Stimulated activated CD4-positive, alpha-beta T cell treated with anti-CD3 and anti-CD28 coated beads, Interleukin-15, amount 100 ng/mL, for 1 hour (primary cell): Measurements from ENCODE around the gene ARMC5.
"Not testable (repeated sequence)": the region's sequence is repeated elsewhere in the genome, so short reads cannot be mapped to it uniquely, and the experiment has no call there.

Source experiments
- DNase-seq, 2 donors: peaks; one replicate each; pipeline ENCODE4 v3.0.0-alpha.2; 2020; ENCODE audit warnings: low read depth in 1 of 2, low spot score in 1 of 2

ARMC5 gene

DNA sequence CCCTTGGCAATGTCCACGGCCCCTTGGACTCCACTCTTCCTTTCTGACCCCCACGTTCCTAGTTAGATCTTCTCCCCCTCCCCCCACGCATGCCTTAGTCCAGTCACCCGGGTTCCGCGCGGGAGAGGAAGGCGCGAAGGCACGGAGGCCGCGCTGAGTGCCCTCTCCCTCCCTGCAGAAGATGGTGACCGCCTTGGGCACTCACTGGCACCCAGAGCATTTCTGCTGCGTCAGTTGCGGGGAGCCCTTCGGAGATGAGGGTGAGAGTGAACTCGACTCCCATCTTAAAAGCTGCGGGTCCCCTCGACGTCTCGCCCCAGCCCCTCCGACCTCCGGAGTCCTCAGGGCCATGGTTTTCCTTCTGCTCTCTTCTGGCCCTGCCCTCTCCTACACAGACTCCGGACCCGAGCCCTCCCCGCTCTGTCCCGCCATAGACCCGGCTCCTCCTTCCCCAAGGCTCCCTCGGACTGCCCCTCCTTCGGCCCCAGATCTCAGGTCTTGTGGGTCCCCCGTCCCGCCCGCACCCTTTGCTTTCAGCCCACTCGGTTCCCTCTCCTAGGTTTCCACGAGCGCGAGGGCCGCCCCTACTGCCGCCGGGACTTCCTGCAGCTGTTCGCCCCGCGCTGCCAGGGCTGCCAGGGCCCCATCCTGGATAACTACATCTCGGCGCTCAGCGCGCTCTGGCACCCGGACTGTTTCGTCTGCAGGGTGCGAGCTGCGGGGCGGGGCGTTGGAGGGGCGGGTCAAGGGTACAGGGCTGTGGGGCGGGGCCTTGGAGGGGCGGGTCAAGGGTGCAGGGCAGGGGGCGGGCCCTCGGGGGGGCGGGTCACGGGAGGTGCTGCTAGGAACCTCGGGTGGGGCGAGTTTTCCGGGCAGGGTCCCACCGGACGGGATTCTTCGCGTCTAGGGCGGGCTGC lies 17.3 kb downstream of the ARMC5 start:
- peak; percentile 77 to 84 for DNase-seq

DNA sequence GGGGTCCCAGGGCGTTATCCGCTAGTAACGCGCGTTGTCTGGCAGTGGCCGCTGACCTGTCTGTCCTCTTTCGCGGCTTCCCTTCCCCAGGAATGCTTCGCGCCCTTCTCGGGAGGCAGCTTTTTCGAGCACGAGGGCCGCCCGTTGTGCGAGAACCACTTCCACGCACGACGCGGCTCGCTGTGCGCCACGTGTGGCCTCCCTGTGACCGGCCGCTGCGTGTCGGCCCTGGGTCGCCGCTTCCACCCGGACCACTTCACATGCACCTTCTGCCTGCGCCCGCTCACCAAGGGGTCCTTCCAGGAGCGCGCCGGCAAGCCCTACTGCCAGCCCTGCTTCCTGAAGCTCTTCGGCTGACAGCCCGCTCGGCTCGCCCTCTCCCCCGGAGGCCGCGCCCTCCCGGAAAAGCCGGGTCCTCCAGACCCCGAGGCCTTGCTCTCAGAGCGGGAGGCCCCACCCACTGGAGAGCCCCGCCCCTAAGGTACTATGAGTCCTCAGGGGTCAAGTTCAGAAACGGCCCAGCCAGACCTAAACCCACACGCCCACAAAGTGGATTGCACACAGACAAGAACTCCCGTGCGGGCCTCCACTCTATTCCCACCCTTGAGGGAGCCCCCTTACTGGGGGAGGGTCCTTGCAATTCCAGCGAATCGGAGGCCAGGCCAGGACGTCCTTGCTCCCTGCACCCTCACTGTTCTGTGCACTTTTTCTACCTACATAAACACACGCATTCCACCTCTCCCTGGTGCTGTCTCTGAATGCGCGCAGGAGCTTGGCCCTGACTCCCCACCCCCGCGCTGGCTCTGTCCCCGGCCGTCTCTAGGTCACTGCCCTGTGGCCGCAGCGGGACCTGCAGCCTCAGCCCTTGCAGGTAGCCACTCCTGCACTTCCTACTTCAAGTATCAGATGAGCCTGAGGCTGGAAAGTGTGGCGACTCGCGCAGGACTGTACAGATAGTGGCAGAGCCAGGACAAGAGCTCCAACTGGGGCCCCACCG lies 18.2 kb downstream of the ARMC5 start:
- no peak for DNase-seq

DNA sequence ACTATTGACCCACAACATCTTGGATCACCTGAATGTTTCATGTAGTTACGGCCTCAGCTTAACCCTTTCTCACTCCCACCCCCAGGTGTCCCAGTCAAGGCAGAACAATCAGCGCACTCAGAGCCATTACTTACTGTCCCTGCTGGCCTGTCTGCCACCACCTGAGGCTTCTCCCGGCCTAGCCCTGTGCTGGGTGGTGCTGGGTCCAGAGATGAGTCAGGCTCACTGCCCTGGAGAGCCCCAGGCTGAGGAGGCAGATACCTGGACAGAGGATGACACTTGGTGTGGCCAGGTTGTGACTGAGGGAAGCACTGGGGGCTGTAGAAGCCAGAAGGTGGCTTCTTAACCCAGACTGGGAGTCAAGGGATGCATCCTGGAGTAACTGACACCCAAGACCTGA lies 19.7 kb downstream of the ARMC5 start:
- no peak for DNase-seq

DNA sequence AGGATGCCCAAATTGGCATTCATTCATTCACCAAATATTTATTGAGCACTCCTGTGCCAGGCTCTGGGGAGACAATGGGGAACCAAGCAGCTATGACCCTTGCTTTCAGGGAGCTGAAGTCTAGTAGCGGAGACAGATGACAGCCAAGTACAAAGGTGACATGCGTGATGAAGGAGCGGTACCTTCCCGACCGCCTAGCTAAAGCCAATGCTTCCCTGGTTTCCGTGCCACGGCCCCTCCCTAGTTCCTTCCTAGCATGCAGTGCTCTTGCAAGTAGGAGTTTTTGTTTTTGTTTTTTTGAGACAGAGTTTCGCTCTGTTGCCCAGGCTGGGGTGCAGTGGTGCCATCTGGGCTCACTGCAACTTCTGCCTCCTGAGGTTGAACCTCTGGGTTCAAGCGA lies 20.4 kb downstream of the ARMC5 start:
- no peak for DNase-seq

DNA sequence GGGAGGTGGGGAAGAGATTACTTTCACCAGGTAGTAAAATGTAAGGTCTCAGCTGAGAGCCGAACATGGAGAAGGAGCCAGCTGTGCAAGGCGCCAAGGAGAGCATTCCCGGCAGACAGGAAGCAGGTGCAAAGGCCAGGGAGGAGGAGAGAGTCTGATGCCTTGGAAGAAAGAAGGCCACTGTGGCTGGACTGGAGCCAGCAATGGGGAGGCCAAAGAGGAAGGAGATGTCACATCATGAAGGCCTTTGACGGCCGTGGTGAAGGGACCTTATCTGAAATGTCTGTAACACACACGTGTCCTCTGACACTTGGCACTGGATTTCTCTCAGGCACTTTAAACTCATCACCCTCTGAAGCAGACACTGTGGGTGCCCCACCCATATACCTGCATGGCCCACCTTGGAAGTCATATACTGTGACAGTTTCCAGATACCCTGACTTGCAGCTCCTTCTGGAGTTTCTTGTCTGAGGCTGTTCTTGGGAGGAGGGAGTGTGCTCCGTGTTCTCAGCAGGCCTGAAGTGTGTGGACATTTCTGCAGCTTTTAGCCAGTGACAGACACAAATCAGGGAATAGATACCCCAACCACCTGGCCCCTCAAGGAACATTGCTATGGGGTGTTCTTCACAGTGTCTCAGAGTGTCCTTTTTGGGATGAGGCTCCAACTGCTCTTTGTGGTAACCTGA lies 21.7 kb downstream of the ARMC5 start:
- no peak for DNase-seq

DNA sequence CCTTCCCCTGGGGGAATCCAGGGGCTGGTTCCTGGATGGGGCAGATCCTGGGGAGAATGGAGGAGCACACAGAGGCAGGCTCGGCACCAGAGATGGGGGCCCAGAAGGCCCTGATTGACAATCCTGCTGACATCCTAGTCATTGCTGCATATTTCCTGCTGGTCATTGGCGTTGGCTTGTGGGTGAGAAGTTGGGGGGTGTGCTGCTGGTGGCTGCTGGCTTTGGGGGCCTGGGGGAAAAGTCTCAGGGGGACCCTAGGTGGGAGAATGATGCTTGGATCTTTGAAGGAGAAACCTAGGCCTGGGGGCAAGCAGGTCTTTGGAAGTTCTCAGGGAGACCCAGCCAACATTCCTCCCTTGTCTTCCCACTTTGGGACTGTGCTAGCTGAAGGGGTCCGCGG lies 23.8 kb downstream of the ARMC5 start, which contains the start of gene SLC5A2:
SLC5A2 (plus strand) TSS at position 43 of the 400 bp plus-strand sequence; CDS start at position 57, 14 bp downstream.
- no peak for DNase-seq

DNA sequence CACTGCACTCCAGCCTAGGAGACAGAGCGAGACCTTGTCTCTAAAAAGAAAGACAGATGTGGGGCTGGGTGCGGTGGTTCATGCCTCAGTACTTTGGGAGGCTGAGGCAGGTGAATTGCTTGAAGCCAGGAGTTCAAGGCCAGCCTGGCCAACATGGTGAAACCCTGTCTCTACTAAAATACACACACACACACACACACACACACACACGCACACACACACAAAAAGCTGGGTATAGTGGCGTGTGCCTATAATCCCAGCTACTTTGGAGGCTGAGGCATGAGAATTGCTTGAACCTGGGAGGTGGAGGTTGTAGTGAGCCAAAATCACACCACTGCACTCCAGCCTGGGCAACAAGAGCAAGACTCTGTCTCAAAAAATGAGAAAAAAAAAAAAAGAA lies 24.7 kb downstream of the ARMC5 start:
- not testable (repeated sequence) for DNase-seq

DNA sequence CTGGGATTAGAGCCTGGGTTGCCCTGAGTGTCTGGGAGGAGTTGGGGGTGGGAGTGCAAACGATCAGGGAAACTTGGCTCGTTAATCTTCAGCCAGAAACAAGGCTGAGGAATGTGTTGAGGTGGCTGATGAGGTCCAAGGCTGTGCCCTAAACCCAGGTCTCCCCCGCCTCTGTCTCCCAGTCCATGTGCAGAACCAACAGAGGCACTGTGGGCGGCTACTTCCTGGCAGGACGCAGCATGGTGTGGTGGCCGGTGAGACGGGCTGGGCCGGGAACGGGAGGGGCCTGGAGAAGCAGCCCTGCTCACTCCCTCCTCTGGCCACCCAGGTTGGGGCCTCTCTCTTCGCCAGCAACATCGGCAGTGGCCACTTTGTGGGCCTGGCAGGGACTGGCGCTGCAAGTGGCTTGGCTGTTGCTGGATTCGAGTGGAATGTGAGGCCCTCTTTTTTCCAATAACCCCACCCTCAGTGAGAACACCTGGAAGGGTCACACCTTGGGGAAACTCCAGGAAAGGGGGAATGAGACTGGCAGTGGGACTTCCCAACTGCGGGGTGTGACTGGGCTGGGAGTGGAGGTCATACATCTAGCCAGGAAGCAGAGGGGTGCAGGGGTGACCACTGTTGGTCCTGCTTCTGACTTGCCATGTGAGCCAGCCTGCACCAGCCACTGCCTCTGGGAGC lies 25.3 kb downstream of the ARMC5 start:
- no peak for DNase-seq

DNA sequence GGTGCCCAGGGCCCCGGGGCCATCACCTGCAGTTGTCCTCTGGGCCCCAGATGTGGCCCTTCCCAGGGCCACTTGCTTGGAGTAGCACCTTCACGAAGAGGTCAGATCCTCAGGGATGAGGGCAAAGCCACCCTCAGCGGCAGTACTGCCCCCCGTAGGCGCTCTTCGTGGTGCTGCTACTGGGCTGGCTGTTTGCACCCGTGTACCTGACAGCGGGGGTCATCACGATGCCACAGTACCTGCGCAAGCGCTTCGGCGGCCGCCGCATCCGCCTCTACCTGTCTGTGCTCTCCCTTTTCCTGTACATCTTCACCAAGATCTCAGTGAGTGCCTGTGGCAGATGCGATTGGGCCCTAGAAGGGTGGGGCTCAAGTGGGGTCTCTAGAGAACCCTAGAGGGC lies 26.3 kb downstream of the ARMC5 start:
- DNase-seq, result no peak

DNA sequence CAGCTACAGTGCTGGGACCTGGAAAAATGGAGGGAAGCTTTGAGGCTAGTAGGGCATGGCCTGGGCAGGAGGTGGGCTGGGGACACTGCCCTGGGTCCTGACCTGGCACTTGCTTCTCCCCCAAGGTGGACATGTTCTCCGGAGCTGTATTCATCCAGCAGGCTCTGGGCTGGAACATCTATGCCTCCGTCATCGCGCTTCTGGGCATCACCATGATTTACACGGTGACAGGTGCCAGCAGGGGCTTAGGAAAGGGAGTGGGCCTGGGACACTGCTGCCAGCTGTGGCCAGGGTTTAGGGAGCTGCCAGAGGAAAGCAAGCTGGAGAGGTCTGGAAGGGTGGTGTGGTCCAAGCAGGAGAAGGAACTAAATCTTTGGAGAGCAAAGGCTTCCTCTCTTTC lies 26.7 kb downstream of the ARMC5 start:
- DNase-seq, result no peak

DNA sequence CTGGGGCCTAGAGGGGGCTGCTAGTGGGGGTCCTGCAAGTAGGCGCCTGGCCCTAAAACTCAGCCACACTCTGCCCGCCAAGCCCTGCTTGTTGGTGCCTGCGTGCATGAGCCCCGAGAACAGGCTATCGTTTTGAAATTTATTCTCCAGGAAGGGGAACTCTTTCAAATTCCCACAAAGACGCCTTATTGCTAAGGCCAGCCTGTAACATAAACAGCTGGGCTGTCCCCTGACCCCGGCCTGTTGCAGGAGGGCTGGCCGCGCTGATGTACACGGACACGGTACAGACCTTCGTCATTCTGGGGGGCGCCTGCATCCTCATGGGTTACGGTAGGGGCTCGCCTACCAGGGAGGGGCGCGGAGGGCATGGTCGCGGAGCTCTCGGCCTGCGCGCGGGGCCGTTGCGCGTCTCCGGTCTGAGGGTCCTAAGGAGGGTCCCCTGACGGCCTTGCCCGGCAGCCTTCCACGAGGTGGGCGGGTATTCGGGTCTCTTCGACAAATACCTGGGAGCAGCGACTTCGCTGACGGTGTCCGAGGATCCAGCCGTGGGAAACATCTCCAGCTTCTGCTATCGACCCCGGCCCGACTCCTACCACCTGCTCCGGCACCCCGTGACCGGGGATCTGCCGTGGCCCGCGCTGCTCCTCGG lies 27.9 kb downstream of the ARMC5 start:
- DNase-seq, result no peak

DNA sequence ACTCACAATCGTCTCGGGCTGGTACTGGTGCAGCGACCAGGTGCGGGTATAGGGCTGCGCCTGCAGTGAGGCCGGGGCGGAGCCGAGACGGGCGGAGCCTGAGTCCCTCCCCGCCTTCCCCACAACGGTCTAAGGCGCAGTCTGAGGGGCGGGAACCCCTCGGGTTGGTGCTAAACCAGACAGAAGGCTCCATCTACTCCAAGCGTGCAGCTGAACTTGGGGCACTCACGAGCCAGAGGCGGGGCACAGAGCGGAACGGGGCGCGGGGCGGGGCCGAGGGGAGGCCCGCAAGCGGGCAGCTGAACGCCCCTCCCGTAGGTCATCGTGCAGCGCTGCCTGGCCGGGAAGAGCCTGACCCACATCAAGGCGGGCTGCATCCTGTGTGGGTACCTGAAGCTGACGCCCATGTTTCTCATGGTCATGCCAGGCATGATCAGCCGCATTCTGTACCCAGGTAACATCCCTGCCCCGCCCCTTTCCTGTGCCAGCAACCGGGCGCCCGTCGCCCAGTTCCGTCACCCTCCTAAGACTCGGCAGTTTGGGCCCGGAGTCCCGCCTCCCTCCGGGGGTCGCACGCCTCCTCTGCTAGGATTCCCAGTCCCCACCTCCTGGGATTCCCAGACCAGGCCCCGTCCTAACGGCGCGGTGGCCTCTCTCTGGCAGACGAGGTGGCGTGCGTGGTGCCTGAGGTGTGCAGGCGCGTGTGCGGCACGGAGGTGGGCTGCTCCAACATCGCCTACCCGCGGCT lies 28.6 kb downstream of the ARMC5 start:
- peak; percentile 56 for DNase-seq

DNA sequence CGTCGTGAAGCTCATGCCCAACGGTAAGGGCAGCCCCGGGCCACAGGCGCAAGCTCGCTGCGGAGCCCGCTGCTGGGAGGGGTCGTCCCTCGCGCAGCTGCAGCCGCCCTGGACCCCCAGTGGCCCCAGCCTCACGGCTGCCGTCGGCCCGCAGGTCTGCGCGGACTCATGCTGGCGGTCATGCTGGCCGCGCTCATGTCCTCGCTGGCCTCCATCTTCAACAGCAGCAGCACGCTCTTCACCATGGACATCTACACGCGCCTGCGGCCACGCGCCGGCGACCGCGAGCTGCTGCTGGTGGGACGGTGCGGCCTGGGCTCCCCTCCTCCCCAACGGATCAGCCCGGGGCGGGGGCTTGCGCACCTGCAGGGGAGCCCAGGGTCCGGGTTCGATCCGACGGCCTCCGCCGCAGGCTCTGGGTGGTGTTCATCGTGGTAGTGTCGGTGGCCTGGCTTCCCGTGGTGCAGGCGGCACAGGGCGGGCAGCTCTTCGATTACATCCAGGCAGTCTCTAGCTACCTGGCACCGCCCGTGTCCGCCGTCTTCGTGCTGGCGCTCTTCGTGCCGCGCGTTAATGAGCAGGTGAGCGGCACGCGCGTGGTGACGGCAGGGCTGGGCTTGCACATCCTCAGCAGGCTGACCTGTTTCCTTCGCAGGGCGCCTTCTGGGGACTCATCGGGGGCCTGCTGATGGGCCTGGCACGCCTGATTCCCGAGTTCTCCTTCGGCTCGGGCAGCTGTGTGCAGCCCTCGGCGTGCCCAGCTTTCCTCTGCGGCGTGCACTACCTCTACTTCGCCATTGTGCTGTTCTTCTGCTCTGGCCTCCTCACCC lies 29.4 kb downstream of the ARMC5 start:
- DNase-seq, result no peak

DNA sequence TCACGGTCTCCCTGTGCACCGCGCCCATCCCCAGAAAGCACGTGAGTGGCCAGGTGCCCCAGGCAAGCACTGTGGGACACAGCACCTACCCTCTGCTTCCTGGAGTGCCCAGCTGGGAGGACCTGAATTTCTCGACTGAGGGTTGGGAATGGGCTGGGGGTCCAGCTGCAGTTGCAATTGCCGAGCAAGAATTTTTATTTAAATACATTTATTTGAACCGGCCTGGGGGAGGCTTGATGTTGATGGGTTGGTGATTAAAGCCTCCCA lies 29.9 kb downstream of the ARMC5 start:
- DNase-seq, result no peak

DNA sequence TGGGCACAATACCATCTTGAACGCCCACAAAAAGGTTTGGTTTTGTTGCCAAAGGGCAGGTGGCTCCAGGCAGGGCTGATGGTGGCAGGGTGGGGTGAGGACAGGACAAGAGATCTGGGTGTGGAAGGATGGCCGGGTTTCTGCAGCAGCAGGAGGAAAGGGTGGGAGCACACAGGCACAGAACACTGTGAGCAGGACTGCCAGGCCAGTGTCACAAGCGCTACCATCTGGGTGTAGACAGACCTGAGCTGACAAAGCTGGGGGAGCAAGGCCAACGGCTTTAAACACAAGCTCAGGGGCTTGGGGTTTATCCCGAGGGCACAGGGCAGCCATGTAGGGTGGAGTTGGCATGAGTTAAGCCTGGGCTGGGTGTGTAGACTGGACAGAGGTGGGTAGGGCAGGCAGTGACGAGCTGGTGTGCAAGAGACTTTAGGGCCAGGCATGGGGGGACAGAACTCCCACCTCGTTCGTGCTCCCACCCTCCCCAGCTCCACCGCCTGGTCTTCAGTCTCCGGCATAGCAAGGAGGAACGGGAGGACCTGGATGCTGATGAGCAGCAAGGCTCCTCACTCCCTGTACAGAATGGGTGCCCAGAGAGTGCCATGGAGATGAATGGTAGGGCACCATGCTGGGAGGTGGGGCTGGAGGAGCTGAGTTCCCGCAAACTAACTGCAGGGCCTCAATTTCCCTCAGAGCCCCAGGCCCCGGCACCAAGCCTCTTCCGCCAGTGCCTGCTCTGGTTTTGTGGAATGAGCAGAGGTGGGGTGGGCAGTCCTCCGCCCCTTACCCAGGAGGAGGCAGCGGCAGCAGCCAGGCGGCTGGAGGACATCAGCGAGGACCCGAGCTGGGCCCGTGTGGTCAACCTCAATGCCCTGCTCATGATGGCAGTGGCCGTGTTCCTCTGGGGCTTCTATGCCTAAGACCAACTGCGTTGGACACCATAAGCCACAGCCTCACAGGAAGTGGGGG lies 30.6 kb downstream of the ARMC5 start:
- DNase-seq, result no peak

DNA sequence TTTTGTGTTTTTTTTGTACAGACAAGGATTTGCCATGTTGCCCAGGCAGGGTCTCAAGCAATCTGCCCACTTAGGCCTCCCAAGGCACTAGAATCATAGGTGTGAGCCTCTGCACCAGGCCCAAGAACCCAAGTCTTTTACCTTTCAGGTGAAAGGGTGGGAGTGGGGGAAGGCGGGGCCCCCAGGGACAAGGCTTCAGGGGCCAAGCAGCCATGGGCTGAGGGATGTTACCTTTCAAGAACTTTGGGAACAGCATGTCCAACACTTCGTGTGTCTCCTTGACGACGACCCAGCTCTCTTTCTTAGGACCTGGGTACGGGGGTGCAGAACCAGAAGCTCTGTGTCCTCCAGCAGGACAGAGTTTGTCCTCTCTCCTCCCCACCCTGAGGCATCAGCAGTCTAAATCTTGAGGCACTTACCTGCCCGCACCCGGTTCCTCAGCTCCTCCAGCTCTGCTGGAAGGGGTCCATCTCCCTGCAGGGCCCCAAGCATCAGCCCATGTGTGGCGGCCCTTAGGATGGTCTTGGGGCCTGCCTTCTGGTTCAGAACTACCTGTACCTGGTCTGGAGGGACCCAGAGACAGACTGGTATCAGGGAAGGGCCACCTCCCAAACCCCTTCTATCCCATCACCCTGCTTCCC lies 32.6 kb downstream of the ARMC5 start:
- no peak for DNase-seq

DNA sequence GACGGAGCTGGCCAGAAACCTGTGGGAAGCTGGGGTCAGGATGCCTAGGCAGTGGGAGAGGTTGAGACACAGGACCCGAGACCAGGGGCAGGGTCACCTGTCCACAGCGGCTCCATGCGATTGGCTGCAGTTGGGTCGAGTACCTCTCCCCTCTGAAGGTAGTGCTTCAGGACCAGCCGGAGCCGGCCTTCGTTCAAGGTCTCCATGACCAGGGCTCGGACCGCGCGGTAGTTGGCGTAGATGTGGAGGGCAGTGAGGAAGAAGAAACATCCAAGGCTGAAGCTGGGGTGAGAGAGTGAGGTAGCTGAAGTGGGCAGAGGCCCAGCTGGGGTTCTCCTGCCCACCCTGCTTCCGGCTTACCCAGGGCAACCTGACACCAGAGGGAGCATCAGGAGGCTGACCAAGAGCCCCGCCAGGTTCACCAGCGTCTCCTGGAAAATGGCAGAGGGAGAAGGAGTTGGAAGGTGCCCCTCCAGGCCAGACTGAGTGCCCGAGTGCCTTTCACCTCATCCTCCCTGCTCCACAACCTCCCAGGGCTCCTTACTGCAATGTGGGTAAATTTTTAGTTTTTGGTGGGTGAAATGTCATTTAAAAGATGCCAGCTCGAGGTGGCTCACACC lies 34.3 kb downstream of the ARMC5 start:
- DNase-seq, result no peak
